NCI-H460 (cell line): ENCODE data around the gene ADD3. TPM values are rescaled to one million over a fixed set of nuclear protein-coding genes. Genes with fewer than 3 reads are reported as not detected.
A peak's percentile ranks its signal among the peaks of the same experiment; 100 is the strongest.

Experiments
- DNase-seq: peaks from one replicate; pipeline ENCODE4 v3.0.0-alpha.2; 2016; ENCODE audit warnings: low read depth; ENCODE audit errors: extremely low read depth
- polyA plus RNA-seq: library from polyadenylated mRNA; depleted of rRNA; stranded (reverse); fragments of >200 nt; gene quantifications from 2 replicates; pipeline ENCODE4 v1.2.3, GENCODE V29; 2014; cell fraction: nucleus; rRNA removed
- total RNA-seq: library from RNA; depleted of rRNA; stranded (reverse); fragments of >200 nt; shearing (Covaris generic); gene quantifications from 2 replicates; pipeline ENCODE4 v1.2.3, GENCODE V29; 2014; rRNA removed

ADD3 gene, protein sequence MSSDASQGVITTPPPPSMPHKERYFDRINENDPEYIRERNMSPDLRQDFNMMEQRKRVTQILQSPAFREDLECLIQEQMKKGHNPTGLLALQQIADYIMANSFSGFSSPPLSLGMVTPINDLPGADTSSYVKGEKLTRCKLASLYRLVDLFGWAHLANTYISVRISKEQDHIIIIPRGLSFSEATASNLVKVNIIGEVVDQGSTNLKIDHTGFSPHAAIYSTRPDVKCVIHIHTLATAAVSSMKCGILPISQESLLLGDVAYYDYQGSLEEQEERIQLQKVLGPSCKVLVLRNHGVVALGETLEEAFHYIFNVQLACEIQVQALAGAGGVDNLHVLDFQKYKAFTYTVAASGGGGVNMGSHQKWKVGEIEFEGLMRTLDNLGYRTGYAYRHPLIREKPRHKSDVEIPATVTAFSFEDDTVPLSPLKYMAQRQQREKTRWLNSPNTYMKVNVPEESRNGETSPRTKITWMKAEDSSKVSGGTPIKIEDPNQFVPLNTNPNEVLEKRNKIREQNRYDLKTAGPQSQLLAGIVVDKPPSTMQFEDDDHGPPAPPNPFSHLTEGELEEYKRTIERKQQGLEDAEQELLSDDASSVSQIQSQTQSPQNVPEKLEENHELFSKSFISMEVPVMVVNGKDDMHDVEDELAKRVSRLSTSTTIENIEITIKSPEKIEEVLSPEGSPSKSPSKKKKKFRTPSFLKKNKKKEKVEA
- 68.3 and 69.4 TPM in 2 replicates for total RNA-seq
- polyA plus RNA-seq, result 47.8 and 50.9 TPM in 2 replicates

- peak; percentile 78 for DNase-seq
Observed at GRCh38 chr10:110007701-110008517, at the start of gene ADD3. TSS of gene ADD3 (plus strand) at chr10:110007984. CDS start at chr10:110100654, 92,670 bp downstream.

DNA sequence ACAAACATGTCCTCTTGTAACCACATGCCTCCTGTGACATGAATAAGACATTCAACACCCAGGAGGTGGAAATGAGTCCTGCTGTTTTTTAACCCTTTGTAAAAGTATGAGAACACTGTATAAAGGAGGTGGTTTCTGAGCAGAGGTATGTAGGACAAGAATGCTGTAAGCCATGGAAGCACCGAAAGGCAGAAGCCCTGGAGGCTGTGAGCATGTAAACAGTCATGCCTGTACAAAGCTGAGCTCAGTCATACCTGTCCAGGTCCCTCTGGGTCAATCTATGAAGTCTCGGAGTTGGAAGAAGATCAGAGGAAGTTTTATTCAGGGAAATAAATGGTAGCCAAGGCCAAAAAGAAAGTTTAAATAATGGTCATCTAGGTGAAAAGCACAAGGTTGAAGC lies 49.7 kb upstream of the ADD3 start:
- DNase-seq, result no peak

DNA sequence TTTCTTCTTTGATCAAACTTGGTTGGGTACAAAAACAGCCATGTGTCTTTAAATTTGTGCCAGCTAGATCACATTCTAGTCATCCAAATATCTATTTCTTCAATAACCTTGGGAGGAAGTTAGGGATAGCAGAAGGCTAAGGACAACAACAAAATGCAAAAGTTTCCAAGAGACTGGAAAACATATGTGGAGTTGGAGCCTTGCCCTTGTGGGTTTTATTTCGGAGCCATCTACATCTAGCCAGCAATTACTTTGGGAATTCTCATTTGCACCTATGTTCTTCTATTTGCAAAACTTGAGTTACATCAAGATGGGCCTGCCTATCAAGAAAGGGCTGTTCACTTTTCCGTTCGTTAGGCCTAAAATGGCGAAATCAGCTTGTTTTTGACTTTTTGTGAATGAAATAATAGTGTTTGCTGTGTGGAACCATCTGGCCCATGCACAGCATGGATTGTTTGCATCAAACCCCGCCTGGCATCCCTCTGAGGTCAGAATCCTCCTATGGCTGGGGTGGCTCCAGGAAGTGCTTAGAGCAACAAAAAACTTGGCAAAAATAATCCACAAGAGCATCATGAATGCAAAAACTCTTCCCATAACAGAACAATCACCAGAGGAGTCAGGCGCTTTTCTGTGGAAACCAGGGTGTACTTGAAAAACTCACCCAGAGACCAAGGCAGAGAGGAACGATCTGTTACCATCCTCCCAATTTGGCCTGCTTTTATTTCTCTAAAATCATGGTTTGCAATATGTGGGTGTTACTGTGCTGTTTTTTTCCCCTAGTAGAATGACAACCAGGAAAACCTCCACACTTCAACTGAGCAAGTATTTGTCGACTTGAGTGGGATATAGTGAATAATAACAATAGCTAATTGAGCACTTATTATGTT lies 48.3 kb upstream of the ADD3 start:
- no peak for DNase-seq

DNA sequence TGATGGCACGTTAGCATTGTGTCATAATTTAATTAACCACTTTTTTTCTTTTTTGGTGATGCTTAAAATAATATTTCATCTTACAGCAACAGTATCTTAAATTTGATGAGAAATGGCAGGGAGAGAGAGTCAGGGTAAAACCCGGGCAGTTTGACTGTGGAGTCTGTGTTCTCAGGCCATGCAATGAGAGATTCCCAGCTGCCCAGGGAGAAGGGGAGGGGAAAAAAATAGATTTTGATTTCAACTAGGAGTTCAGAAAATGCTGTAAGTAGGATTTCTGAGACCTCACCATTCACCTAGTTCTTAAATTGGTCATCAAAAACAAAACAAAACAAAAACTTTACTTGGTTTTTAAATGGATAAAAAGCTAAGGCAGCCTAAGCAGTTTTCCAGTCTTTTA lies 47.1 kb upstream of the ADD3 start:
- no peak for DNase-seq

DNA sequence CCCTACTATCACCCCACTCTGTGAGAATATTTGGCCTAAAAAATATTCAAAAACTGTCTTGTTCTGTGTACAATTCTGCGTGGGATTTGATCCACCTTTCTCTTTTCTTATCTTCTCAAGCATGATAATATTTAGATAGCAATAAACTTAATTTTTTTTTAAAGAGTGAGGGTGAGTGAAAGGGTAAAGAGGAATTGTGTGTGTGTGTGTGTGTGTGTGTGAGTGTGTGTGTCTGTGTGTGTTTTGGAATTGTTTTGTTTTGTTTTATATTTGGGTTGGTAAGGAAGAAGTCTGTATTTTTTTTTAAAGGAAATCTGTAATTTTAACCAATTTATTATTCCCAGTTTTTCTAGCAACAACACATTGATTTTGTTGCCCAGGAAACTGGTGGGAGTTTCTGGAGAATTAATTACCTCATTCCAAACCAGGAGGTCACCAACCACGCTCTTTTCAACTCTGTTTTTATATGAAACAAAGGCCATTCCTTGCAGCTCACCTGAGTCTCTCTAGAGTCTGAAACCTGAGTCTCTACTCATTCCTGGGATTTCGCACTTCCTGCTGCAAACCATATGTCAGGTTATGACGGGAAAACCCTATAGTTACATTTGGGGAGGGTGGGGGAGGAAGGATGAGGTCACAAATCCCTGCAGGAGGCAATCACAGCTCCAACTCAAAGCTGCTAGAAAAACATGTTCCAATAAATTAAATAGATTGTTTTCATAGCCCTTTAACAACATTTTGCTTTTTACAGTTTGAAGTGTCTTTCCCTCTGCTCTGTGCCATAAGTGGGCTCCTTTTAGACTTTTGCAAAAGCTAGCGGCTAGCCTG lies 46.4 kb upstream of the ADD3 start:
- no peak for DNase-seq

GRCh38 chr10:109962247-109962646 lies 45.5 kb upstream of the ADD3 start:
- DNase-seq, result no peak

GRCh38 chr10:109963439-109963838 lies 44.3 kb upstream of the ADD3 start:
- no peak for DNase-seq

- no peak for DNase-seq
Observed at GRCh38 chr10:109964318-109964717, 43.5 kb upstream of the ADD3 start.

GRCh38 chr10:109966961-109967738 lies 40.6 kb upstream of the ADD3 start:
- DNase-seq, result no peak

- no peak for DNase-seq
Observed at GRCh38 chr10:109967739-109968088, 40.1 kb upstream of the ADD3 start.

DNA sequence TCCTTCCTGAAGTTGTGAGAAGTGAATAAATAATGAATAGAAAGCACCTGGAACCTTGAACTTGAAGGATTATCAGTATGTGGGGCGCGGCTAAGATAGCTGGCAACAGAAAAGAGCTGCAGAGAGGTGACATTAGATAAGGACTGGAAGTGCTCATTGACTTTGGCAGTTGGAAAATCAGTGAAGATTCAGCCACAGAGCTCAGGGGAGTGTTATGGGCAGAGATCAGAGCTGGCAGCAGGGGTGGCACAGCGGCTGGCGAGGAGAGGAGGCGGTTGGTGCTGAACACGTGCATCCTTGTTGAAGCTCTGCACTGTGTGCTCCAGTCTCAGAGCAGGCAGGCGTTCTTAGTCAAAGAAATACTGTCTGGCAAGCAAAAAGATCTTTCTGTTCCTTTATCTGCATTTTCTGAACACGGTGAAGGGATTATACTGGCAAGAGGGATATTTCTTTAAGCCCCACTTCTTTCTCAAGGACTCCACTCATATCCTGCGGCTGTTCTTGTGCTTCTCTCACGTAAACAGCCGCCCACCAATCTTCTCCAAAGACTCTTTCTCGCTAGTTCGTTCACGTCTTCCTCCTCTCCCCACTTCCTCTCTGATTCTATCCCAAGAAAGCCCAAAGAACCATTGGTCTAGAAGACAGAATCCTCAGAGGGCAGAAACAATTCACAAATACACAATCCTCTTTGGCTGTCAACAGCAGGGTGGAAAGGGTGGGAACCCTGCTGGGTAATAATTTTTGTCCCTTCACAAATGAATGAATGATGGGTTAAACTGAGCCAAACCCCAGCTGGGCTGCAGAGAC lies 38.6 kb upstream of the ADD3 start:
- DNase-seq, result no peak

DNA sequence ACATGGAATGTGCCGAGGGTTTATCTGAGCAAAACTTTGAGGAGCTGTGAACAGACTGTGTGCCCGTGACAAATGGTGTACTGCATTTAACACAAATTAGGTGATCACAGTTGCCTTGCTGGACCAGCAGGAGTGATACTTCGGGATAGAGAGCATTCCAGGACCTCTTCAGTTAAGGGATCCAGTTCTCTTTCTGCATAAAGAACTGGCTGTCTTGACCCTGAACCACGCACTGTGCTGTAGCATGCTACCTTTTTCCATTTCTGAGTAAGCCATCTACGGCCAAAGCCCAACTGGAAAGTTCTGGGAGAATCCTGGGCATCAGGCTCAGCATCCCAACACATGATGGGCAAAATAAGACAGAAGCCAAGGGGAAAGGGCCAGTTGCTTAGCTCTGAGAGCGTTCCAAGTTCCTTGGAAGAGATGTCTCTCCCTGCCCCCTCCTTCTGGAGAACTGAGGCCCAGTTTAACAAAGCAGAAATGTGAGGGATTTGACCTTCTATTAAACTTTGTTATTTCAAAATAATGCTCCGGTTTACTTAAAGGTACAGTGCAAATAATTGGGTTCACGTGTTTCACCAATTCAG lies 37.9 kb upstream of the ADD3 start:
- no peak for DNase-seq

DNA sequence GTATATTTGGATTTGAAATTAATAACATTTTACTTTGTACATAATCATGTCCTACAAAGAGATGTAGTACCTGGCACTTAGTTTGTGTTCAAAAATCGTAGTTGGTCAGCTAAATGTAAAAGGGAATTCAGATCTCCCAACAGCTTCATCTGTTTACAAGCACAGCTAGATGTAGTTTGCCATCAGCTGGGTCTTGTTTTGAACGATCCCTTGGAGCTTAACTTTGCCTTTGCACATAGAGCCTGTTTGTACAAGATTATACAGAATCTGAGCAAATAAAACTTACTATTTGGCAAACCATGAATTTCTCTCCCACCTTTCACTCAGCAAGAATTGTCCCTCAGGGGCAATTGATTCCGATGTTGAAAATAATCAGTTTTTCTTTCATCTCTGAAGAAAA lies 36.1 kb upstream of the ADD3 start:
- DNase-seq, result no peak

- no peak for DNase-seq
Observed at GRCh38 chr10:109972372-109973001, 35.3 kb upstream of the ADD3 start.

DNA sequence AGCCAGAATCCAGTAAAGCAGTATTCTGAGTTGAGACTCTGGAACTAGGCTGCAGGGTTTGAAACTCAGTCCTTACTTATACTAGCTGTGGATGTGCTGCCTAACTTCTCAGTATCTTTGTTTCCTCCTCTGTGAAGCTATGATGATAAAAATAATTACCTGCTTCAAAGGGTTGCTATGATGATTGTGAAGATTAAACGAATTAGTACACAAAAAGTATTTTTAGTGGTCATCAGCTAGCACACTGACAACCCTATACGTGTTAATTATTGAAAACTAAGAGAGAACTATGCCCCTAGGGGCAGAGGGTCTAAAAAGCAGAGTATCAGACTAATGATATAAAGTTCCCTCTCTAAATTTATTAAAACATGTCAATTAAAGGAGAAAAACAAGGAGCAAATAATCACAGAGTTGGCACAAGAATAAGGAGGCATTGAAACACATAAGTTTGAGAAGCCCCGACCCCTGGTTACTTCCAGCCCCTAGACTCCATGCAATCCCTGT lies 34.4 kb upstream of the ADD3 start:
- DNase-seq, result no peak

- DNase-seq, result no peak
Observed at GRCh38 chr10:109974504-109975191, 33.1 kb upstream of the ADD3 start.
